Chondrocyte (in vitro differentiated cells): ENCODE results near the gene CMKLR1. TPM values are rescaled to one million over a fixed set of nuclear protein-coding genes. Genes with fewer than 3 reads are reported as not detected.

Experiments
- DNase-seq: peaks from one replicate; pipeline ENCODE4 v3.0.0; 2021; ENCODE audit warnings: mixed read lengths, low spot score
- H3K27ac Mint-ChIP-seq: one replicate; pipeline ENCODE4 v1.8.0; 2021; ENCODE audit warnings: mild to moderate bottlenecking, moderate library complexity, mixed read lengths; ENCODE audit not compliant: unreplicated experiment
- H3K27me3 Mint-ChIP-seq: 2 replicates; pipeline ENCODE4 v1.8.0; 2021; ENCODE audit warnings: low read depth, mixed read lengths
- H3K36me3 Mint-ChIP-seq: 2 replicates; pipeline ENCODE4 v1.8.0; 2021; ENCODE audit warnings: low read depth, mixed read lengths
- H3K4me1 Mint-ChIP-seq: 2 replicates; pipeline ENCODE4 v1.8.0; 2021; ENCODE audit warnings: low read depth, mild to moderate bottlenecking, mixed read lengths
- H3K4me3 Mint-ChIP-seq: one replicate; pipeline ENCODE4 v1.8.0; 2021; ENCODE audit warnings: mild to moderate bottlenecking, moderate library complexity, mixed read lengths; ENCODE audit not compliant: unreplicated experiment
- H3K9me3 Mint-ChIP-seq: 2 replicates; pipeline ENCODE4 v1.8.0; 2021; ENCODE audit warnings: low read depth, mixed read lengths
- total RNA-seq: library from RNA; stranded (reverse); gene quantifications from 3 replicates; pipeline ENCODE4 v1.2.1, GENCODE V29; 2021
- TF ChIP-seq, protein P1 (sequence below): fragments of 200-600 bp; sonication (generic); IDR thresholded peaks from 2 replicates; pipeline ENCODE4 v1.5.0; 2021; ENCODE audit warnings: antibody characterized with exemption, mild to moderate bottlenecking, moderate library complexity

CMKLR1 gene
- total RNA-seq, 1 donor from 2014 or later: 31.2 TPM

- Mint-ChIP-seq H3K36me3 (no peaks in the 10 kb centered on the region), H3K4me3 (no peak overlapping the region), H3K27ac (no peak overlapping the region), H3K4me1 (no peaks in the 10 kb centered on the region), H3K9me3 (peaks cover 26% of the 10 kb centered on the region), H3K27me3 (peaks cover 17% of the 10 kb centered on the region)
- DNase-seq: no peak
- TF ChIP-seq, protein P1, sequence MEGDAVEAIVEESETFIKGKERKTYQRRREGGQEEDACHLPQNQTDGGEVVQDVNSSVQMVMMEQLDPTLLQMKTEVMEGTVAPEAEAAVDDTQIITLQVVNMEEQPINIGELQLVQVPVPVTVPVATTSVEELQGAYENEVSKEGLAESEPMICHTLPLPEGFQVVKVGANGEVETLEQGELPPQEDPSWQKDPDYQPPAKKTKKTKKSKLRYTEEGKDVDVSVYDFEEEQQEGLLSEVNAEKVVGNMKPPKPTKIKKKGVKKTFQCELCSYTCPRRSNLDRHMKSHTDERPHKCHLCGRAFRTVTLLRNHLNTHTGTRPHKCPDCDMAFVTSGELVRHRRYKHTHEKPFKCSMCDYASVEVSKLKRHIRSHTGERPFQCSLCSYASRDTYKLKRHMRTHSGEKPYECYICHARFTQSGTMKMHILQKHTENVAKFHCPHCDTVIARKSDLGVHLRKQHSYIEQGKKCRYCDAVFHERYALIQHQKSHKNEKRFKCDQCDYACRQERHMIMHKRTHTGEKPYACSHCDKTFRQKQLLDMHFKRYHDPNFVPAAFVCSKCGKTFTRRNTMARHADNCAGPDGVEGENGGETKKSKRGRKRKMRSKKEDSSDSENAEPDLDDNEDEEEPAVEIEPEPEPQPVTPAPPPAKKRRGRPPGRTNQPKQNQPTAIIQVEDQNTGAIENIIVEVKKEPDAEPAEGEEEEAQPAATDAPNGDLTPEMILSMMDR: no peak
These were observed 78.1 kb downstream of the CMKLR1 start for GRCh38 chr12:108260969-108261368.

DNA sequence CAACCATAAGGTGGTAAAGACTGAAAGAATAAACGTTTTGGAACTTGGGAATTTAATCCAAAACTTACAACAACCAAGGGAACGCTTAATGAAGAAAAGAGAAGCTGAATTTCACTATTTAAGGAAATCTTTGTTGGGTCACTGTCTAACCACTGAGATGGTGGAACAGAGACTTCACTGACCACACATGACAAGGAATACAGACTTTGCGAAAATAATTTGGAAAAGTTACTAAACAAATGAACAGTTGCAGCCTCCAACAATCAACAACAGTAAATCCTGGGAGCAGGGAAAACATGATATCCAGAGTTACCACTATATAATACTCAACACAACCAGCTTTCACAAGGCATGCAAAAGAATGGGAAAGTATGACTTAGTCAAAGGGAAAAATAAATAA lies 79.1 kb downstream of the CMKLR1 start:
- DNase-seq: no peak
- H3K27ac Mint-ChIP-seq: no peak overlapping the region
- TF ChIP-seq, protein P1: no peak
- no peak overlapping the region for H3K4me3 Mint-ChIP-seq
- peaks cover 17% of the 10 kb centered on the region for H3K27me3 Mint-ChIP-seq
- no peaks in the 10 kb centered on the region for H3K4me1 Mint-ChIP-seq
- H3K9me3 Mint-ChIP-seq: peaks cover 26% of the 10 kb centered on the region
- no peaks in the 10 kb centered on the region for H3K36me3 Mint-ChIP-seq

GRCh38 chr12:108257610-108258106 lies 81.5 kb downstream of the CMKLR1 start:
- Mint-ChIP-seq H3K27ac (no peak overlapping the region), H3K4me3 (no peak overlapping the region), H3K36me3 (no peaks in the 10 kb centered on the region), H3K27me3 (peaks cover 22% of the 10 kb centered on the region), H3K4me1 (no peaks in the 10 kb centered on the region), H3K9me3 (peaks cover 26% of the 10 kb centered on the region)
- TF ChIP-seq, protein P1: no peak
- DNase-seq: no peak

DNA sequence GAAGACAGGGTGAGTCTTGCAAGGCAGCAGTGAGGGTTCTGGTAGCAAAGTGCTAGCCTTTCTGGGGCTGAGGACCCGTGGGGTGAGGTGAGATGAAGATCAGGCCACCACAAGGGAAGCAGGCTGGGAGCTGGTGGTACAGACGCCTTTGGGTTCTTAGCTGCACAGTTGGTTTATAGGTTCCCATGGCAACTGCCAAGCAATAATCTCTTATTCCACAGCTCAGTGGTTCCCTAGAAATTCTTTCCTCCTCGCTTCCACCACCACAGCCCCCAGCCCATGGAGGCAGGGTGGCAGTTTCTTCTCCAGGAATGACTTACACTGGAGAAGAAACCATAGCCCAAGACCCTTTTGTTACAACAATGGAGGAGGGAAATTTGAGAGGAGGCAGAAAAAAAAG lies 82.1 kb downstream of the CMKLR1 start:
- H3K36me3 Mint-ChIP-seq: no peaks in the 10 kb centered on the region
- no peak for DNase-seq
- H3K27ac Mint-ChIP-seq: no peak overlapping the region
- H3K4me3 Mint-ChIP-seq: no peak overlapping the region
- no peaks in the 10 kb centered on the region for H3K4me1 Mint-ChIP-seq
- TF ChIP-seq, protein P1: no peak
- H3K9me3 Mint-ChIP-seq: peaks cover 26% of the 10 kb centered on the region
- peaks cover 27% of the 10 kb centered on the region for H3K27me3 Mint-ChIP-seq

DNA sequence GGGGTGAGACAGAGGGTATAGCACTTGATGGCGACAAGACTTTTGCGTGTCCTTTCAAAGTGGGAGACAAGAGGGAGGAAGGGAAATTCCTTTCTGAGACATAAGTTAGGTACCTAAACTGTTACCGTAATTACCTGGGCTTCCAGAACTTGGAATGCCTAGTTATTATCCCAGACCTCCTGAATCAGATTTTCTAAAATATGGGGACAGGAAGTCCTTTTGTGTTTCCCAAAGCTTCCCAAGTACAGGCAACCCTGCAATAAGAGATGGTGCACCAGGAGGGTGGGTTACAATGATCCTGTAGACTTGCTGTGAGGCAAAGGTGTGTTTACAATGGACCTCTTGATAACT lies 83.9 kb downstream of the CMKLR1 start:
- TF ChIP-seq, protein P1: no peak
- no peaks in the 10 kb centered on the region for H3K36me3 Mint-ChIP-seq
- DNase-seq: no peak
- H3K9me3 Mint-ChIP-seq: peaks cover 9% of the 10 kb centered on the region
- no peak overlapping the region for H3K4me3 Mint-ChIP-seq
- H3K27me3 Mint-ChIP-seq: peaks cover 43% of the 10 kb centered on the region
- no peaks in the 10 kb centered on the region for H3K4me1 Mint-ChIP-seq
- H3K27ac Mint-ChIP-seq: no peak overlapping the region
